A549 (cell line): ENCODE measurements around the gene SLC35D2. TPM values are rescaled to one million over a fixed set of nuclear protein-coding genes. Genes with fewer than 3 reads are reported as not detected.

Source experiments
- CHD2 ChIP-seq: fragments of 150-350 bp; IDR thresholded peaks from 2 replicates; pipeline ENCODE4 v1.6.1; 2014; ENCODE audit warnings: low read length; ENCODE audit not compliant: partially characterized antibody
- CHD4 ChIP-seq: fragments of 200-600 bp; sonication (generic); IDR thresholded peaks from 2 replicates; pipeline ENCODE4 v1.6.1; 2016; ENCODE audit warnings: antibody characterized with exemption, mild to moderate bottlenecking, borderline replicate concordance
- FOSB ChIP-seq: fragments of 250-450 bp; sonication (Bioruptor Pico); IDR thresholded peaks from 2 replicates; pipeline ENCODE4 v1.5.0; 2020; ENCODE audit warnings: mild to moderate bottlenecking, moderate library complexity
- FOSL2 ChIP-seq, 2 experiments: fragments of 450-650 bp in 1 of 2; fragments of >200 bp in 1 of 2; sonication (Bioruptor Twin) in 1 of 2; formaldehyde crosslinking; IDR thresholded peaks; 2 replicates each; pipeline versions ENCODE4 v1.5.0 to v1.6.1; 2016 to 2020; ENCODE audit warnings: mild to moderate bottlenecking in 1 of 2, moderate library complexity in 1 of 2
- HOXB13 ChIP-seq: fragments of 250-450 bp; sonication (Bioruptor Pico); IDR thresholded peaks from 2 replicates; pipeline ENCODE4 v1.5.0; 2020; ENCODE audit warnings: low read depth, mild to moderate bottlenecking, moderate library complexity
- JUN ChIP-seq, 2 experiments: fragments of >200 bp; sonication (Bioruptor Twin); formaldehyde crosslinking; IDR thresholded peaks; 2 replicates in 1 of 2; 3 replicates in 1 of 2; pipeline ENCODE4 v1.6.1; 2016 to 2017
- KDM1A ChIP-seq: fragments of 200-600 bp; sonication (generic); IDR thresholded peaks from 2 replicates; pipeline ENCODE4 v1.6.1; 2016; ENCODE audit warnings: low read depth, mild to moderate bottlenecking
- MAFK ChIP-seq: fragments of 450-650 bp; IDR thresholded peaks from 2 replicates; pipeline ENCODE4 v1.6.1; 2014; ENCODE audit not compliant: partially characterized antibody
- NR3C1 ChIP-seq: fragments of >200 bp; sonication (Bioruptor Twin); formaldehyde crosslinking; IDR thresholded peaks from 3 replicates; pipeline ENCODE4 v1.6.1; 2017
- PHF8 ChIP-seq: fragments of 200-600 bp; sonication (generic); IDR thresholded peaks from 2 replicates; pipeline ENCODE4 v1.6.1; 2016; ENCODE audit warnings: low read depth, mild to moderate bottlenecking, antibody characterized with exemption, moderate library complexity, borderline replicate concordance
- POLR2A ChIP-seq: IDR thresholded peaks from 2 replicates; pipeline ENCODE4 v1.6.1; 2012; ENCODE audit warnings: mild to moderate bottlenecking, low read length
- POLR2AphosphoS2 ChIP-seq: conservative IDR thresholded peaks from 2 replicates; pipeline ENCODE4 v1.6.1; 2012; ENCODE audit warnings: low read length, improper control_type of control experiment, inconsistent platforms
- RAD21 ChIP-seq, 2 experiments: fragments of >200 bp in 1 of 2; sonication (Bioruptor Twin) in 1 of 2; formaldehyde crosslinking in 1 of 2; IDR thresholded peaks in 1 of 2; conservative IDR thresholded peaks in 1 of 2; 2 replicates in 1 of 2; 3 replicates in 1 of 2; pipeline ENCODE4 v1.6.1; 2012 to 2018; ENCODE audit warnings: inconsistent platforms in 1 of 2
- RFX5 ChIP-seq: fragments of 450-650 bp; IDR thresholded peaks from 2 replicates; pipeline ENCODE4 v1.7.1; 2014; ENCODE audit warnings: antibody characterized with exemption, mild to moderate bottlenecking, moderate library complexity
- RNF2 ChIP-seq: fragments of 200-600 bp; sonication (generic); IDR thresholded peaks from 2 replicates; pipeline ENCODE4 v1.6.1; 2016; ENCODE audit warnings: low read depth, mild to moderate bottlenecking, antibody characterized with exemption, moderate library complexity, borderline replicate concordance
- TFCP2L1 ChIP-seq: fragments of 250-450 bp; sonication (Bioruptor Pico); IDR thresholded peaks from 2 replicates; pipeline ENCODE4 v1.5.0; 2021; ENCODE audit warnings: mild to moderate bottlenecking
- ZSCAN20 ChIP-seq: fragments of 250-450 bp; sonication (Bioruptor Pico); IDR thresholded peaks from 2 replicates; pipeline ENCODE4 v1.8.0; 2022; ENCODE audit warnings: mild to moderate bottlenecking, moderate library complexity
- polyA plus RNA-seq, 4 experiments: library from polyadenylated mRNA; depleted of rRNA in 3 of 4; stranded (reverse); fragments of >200 nt; fragmentation: RNase III in 1 of 4; extraction: RNeasy Plus Mini Kit Qiagen cat#74134 plus additional on column Dnase treatment in 1 of 4; gene quantifications; 2 replicates in 3 of 4; 3 replicates in 1 of 4; pipeline ENCODE4 v1.2.3, GENCODE V29; 2011 to 2017
- TF ChIP-seq, protein P1 (sequence below): fragments of >200 bp; sonication (Bioruptor Twin); formaldehyde crosslinking; IDR thresholded peaks from 3 replicates; pipeline ENCODE4 v1.5.1; 2016
- TF ChIP-seq, protein P2 (sequence below): fragments of 150-350 bp; IDR thresholded peaks from 2 replicates; pipeline ENCODE4 v1.6.1; 2014; ENCODE audit warnings: low read depth, mild to moderate bottlenecking, low read length
- TF ChIP-seq, protein P3 (sequence below): fragments of >200 bp; sonication (Bioruptor Twin); formaldehyde crosslinking; IDR thresholded peaks from 2 replicates; pipeline ENCODE4 v1.6.1; 2016
- TF ChIP-seq, protein P4 (sequence below): fragments of 250-450 bp; sonication (Bioruptor Pico); IDR thresholded peaks from 2 replicates; pipeline ENCODE4 v1.5.0; 2021; ENCODE audit warnings: mild to moderate bottlenecking, moderate library complexity, borderline replicate concordance
- TF ChIP-seq, protein P5 (sequence below): IDR thresholded peaks from 2 replicates; pipeline ENCODE4 v1.6.1; 2012; ENCODE audit warnings: low read depth, borderline replicate concordance
- TF ChIP-seq, protein P6 (sequence below): fragments of 200-600 bp; sonication (generic); IDR thresholded peaks from 2 replicates; pipeline ENCODE4 v1.6.1; 2016; ENCODE audit warnings: antibody characterized with exemption, mild to moderate bottlenecking, moderate library complexity
- TF ChIP-seq, protein P7 (sequence below): IDR thresholded peaks from 2 replicates; pipeline ENCODE4 v1.6.1; 2012

SLC35D2 gene
- polyA plus RNA-seq, 2 of the 4 experiments (the other 2 are of a cell fraction), result 13.8 to 29.8 TPM

DNA sequence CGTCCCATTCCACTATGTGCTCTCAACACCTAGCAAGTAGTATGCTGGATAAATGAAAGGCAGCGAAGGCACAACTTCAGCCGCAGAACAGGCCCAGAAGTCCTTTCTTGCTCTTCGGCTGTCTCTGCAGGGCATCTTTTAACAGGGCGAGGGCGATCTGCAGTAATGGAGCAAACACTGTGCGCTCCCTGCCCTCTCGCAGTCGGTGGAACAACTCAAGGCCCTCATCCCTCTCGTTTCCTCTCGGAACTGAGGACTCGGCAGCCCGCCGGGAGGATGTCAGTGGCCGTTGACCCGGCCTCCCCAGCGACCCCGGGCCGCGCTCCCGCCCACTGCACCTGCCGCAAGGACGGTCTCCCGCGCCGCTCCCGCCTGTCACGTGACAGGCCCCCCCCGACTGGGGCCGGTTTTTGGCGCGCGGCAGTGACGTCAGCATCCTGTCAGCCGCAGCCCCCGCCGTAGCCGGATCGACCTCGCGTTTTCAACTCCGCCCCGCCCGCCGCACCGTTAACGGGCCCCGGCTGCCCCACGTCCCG is 33.6 kb upstream of the SLC35D2 start (continued):
- TF ChIP-seq MAFK, result no peak
- peak; percentile 34; the same call in 1 of the 2 replicates for TF ChIP-seq POLR2A
- TF ChIP-seq ZSCAN20 (CRISPR knock-in tag), result no peak
- TF ChIP-seq, protein P1, sequence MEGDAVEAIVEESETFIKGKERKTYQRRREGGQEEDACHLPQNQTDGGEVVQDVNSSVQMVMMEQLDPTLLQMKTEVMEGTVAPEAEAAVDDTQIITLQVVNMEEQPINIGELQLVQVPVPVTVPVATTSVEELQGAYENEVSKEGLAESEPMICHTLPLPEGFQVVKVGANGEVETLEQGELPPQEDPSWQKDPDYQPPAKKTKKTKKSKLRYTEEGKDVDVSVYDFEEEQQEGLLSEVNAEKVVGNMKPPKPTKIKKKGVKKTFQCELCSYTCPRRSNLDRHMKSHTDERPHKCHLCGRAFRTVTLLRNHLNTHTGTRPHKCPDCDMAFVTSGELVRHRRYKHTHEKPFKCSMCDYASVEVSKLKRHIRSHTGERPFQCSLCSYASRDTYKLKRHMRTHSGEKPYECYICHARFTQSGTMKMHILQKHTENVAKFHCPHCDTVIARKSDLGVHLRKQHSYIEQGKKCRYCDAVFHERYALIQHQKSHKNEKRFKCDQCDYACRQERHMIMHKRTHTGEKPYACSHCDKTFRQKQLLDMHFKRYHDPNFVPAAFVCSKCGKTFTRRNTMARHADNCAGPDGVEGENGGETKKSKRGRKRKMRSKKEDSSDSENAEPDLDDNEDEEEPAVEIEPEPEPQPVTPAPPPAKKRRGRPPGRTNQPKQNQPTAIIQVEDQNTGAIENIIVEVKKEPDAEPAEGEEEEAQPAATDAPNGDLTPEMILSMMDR, result no peak
- no peak for TF ChIP-seq RFX5
- no peak for TF ChIP-seq HOXB13 (CRISPR knock-in tag)
- TF ChIP-seq, protein P2, sequence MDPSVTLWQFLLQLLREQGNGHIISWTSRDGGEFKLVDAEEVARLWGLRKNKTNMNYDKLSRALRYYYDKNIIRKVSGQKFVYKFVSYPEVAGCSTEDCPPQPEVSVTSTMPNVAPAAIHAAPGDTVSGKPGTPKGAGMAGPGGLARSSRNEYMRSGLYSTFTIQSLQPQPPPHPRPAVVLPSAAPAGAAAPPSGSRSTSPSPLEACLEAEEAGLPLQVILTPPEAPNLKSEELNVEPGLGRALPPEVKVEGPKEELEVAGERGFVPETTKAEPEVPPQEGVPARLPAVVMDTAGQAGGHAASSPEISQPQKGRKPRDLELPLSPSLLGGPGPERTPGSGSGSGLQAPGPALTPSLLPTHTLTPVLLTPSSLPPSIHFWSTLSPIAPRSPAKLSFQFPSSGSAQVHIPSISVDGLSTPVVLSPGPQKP, result no peak
- no peak for TF ChIP-seq KDM1A
- no peak for TF ChIP-seq PHF8
- TF ChIP-seq FOSB, result no peak
- no peak for TF ChIP-seq FOSL2 (IDR thresholded peaks at IDR 0.05)
- peak; percentile 32; the same call in 1 of the 2 replicates for TF ChIP-seq FOSL2 (CRISPR knock-in tag; IDR thresholded peaks at IDR 0.05)
- TF ChIP-seq CHD4, result no peak
- no peak for TF ChIP-seq NR3C1
- TF ChIP-seq, protein P3, sequence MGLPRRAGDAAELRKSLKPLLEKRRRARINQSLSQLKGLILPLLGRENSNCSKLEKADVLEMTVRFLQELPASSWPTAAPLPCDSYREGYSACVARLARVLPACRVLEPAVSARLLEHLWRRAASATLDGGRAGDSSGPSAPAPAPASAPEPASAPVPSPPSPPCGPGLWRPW, result no peak
- 0 out of 2 replicates have a peak, but pooled peaks have one; percentile 52 for TF ChIP-seq TFCP2L1 (CRISPR knock-in tag)
- no peak for TF ChIP-seq POLR2AphosphoS2
- no peak for TF ChIP-seq CHD2
- TF ChIP-seq, protein P4, sequence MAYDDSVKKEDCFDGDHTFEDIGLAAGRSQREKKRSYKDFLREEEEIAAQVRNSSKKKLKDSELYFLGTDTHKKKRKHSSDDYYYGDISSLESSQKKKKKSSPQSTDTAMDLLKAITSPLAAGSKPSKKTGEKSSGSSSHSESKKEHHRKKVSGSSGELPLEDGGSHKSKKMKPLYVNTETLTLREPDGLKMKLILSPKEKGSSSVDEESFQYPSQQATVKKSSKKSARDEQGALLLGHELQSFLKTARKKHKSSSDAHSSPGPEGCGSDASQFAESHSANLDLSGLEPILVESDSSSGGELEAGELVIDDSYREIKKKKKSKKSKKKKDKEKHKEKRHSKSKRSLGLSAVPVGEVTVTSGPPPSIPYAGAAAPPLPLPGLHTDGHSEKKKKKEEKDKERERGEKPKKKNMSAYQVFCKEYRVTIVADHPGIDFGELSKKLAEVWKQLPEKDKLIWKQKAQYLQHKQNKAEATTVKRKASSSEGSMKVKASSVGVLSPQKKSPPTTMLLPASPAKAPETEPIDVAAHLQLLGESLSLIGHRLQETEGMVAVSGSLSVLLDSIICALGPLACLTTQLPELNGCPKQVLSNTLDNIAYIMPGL, result 0 out of 2 replicates have a peak, but pooled peaks have one; percentile 34
- peak in 1 of 2 experiments; percentile 30; a peak in 1 of 5 replicates for TF ChIP-seq RAD21 (conservative IDR thresholded peaks at IDR 0.05 in 1 of 2, IDR thresholded peaks at IDR 0.05 in 1 of 2)
- TF ChIP-seq, protein P5, sequence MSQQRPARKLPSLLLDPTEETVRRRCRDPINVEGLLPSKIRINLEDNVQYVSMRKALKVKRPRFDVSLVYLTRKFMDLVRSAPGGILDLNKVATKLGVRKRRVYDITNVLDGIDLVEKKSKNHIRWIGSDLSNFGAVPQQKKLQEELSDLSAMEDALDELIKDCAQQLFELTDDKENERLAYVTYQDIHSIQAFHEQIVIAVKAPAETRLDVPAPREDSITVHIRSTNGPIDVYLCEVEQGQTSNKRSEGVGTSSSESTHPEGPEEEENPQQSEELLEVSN, result peak; percentile 52; the same call in 1 of the 2 replicates
- TF ChIP-seq, protein P6, sequence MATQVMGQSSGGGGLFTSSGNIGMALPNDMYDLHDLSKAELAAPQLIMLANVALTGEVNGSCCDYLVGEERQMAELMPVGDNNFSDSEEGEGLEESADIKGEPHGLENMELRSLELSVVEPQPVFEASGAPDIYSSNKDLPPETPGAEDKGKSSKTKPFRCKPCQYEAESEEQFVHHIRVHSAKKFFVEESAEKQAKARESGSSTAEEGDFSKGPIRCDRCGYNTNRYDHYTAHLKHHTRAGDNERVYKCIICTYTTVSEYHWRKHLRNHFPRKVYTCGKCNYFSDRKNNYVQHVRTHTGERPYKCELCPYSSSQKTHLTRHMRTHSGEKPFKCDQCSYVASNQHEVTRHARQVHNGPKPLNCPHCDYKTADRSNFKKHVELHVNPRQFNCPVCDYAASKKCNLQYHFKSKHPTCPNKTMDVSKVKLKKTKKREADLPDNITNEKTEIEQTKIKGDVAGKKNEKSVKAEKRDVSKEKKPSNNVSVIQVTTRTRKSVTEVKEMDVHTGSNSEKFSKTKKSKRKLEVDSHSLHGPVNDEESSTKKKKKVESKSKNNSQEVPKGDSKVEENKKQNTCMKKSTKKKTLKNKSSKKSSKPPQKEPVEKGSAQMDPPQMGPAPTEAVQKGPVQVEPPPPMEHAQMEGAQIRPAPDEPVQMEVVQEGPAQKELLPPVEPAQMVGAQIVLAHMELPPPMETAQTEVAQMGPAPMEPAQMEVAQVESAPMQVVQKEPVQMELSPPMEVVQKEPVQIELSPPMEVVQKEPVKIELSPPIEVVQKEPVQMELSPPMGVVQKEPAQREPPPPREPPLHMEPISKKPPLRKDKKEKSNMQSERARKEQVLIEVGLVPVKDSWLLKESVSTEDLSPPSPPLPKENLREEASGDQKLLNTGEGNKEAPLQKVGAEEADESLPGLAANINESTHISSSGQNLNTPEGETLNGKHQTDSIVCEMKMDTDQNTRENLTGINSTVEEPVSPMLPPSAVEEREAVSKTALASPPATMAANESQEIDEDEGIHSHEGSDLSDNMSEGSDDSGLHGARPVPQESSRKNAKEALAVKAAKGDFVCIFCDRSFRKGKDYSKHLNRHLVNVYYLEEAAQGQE, result no peak
- no peak for TF ChIP-seq RNF2
- peak; percentile 49 to 63; a peak in 3 of 5 replicates for TF ChIP-seq JUN (IDR thresholded peaks at IDR 0.05)
- TF ChIP-seq, protein P7, sequence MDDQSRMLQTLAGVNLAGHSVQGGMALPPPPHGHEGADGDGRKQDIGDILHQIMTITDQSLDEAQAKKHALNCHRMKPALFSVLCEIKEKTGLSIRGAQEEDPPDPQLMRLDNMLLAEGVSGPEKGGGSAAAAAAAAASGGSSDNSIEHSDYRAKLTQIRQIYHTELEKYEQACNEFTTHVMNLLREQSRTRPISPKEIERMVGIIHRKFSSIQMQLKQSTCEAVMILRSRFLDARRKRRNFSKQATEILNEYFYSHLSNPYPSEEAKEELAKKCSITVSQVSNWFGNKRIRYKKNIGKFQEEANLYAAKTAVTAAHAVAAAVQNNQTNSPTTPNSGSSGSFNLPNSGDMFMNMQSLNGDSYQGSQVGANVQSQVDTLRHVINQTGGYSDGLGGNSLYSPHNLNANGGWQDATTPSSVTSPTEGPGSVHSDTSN, result no peak
